22Rv1 (cell line): Measurements from ENCODE around the gene DENND1A.

Experiments used
- CTCF ChIP-seq: fragments of 450-650 bp; IDR thresholded peaks from 2 replicates; pipeline ENCODE4 v1.5.1; 2017; ENCODE audit warnings: mild to moderate bottlenecking
- ZFX ChIP-seq: fragments of 450-650 bp; IDR thresholded peaks from 2 replicates; pipeline ENCODE4 v1.6.1; 2017; ENCODE audit warnings: antibody characterized with exemption, borderline replicate concordance

GRCh38 chr9:123423311-123423640, 506.6 kb downstream of the DENND1A start:
- TF ChIP-seq CTCF (no peak), ZFX (no peak)
